ENCODE data around the gene SCN8A. TPM values are rescaled to one million over a fixed set of nuclear protein-coding genes. Genes with fewer than 3 reads are reported as not detected.
A peak's percentile ranks its signal among the peaks of the same experiment; 100 is the strongest.
"Not testable (repeated sequence)": the region's sequence is repeated elsewhere in the genome, so short reads cannot be mapped to it uniquely, and the experiment has no call there.

Gene SCN8A
- 15.2 TPM for total RNA-seq

GRCh38 chr12:51591016-51591901, at the start of gene SCN8A:
SCN8A (plus strand) TSS chr12:51591233; CDS start chr12:51662818, 71,585 bp downstream.
- peak; percentile 12 for DNase-seq (ENCODE audit: low spot score)

DNA sequence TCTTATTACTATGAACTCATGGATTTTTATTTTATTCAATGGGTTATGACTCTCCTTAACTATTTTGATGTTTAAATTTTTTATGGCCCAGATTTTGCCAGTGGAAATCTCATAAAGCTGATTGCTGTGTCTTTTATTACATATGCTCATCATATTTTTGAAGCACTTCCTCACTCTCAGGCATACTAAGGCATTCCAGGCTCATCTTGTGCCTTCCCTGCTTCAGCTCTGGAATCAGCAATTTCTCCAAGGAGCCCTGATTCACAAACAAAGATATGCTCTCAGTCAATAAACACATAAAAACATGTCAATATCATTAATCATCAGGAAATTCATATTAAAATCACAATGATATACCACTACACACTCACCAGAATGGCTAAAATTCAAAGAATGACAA, 44.9 kb upstream of the SCN8A start:
- no peak for DNase-seq (ENCODE audit: low spot score)

DNA sequence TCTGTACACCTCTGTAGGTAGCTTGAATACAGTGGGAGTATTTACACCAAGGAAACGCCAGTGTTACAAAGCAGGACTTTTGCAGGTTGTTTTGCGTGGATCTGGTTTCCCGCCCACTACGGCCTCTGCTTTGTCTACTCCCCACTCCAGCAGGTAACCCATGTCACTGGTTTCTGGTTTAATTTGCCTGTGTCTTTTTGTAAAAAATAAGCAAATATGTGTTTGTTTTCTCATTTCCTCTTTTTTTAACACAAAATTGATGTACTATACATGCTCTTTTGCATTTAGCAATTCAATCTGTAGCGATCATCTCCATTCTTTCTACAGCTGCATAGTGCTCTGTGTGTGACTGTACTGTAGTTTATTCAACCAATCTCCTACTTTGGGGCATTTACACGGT, 43.4 kb upstream of the SCN8A start:
- no peak for DNase-seq (ENCODE audit: low spot score)

DNA sequence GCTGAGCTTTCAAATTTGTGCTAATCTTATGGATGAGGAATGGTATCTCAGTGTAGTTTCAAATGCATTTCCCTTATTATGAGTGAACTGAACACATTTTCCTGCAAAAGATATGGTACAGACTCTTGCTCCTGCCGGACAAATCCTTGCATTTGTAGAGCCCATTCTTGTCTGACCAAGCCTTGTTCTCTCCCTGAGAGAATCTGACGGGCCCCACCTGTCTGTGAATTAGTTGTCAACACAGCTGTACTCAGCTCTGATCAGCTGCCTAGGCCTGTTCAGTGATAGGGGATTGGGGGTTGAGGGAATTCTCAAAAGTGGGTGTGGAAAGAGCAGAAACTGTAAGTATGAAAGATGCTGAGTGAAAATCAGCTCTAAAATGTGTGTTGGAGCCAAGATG, 42.8 kb upstream of the SCN8A start:
- DNase-seq (ENCODE audit: low spot score): no peak

GRCh38 chr12:51549637-51550036, 41.4 kb upstream of the SCN8A start:
- no peak for DNase-seq (ENCODE audit: low spot score)

GRCh38 chr12:51568271-51569032, 22.6 kb upstream of the SCN8A start:
- not testable (repeated sequence) for DNase-seq (ENCODE audit: low spot score)

GRCh38 chr12:51579321-51579850, 11.6 kb upstream of the SCN8A start:
- no peak for DNase-seq (ENCODE audit: low spot score)

DNA sequence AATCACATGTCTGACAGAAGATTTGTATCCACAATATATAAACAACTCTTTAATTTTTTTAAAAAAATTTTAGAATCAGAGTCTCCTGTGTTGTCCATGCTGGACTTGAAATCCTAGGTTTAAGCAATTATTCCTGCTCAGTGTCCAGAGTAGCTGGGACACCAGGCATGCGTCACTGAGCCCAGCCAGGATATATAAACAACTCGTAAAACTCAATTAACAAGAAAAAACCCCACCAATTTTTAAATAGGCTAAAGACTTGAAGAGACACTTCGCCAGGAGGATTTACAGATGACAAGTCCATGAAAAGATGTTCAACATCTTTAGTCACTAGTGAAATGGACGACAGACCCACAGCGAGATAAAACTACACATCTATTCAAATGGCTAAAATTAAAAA, 2.0 kb upstream of the SCN8A start:
- DNase-seq (ENCODE audit: low spot score): no peak

DNA sequence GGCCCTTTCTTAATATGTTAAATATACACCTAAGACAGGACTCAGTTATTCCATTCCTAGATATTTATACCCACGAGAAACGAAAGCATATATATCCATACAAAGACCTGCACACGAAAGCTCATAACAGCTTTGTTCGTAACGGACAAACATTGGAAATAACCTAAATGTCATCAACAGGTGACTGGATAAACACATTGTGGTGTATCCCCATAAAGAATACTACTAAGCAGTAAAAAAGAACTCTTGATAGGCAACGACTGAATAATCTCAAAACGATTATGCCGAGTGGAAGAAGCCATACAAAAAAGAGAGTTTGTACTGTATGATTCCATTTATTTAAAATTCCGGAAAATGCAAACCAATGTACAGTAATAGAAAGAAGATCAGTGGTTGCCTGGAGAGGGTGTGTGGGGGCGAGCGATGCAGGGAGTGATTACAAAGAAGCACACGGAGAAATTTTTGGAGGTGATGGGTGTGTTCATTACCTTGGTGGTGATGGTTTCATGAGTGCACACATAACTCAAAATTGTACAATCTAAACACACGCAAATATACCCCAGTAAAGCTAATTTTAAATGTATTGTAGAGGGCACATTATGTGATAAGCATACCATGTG, 1.4 kb upstream of the SCN8A start:
- no peak for DNase-seq (ENCODE audit: low spot score)

- DNase-seq (ENCODE audit: low spot score): peak; percentile 67
These were observed 552 bp upstream of the SCN8A start for GRCh38 chr12:51590347-51591015.

DNA sequence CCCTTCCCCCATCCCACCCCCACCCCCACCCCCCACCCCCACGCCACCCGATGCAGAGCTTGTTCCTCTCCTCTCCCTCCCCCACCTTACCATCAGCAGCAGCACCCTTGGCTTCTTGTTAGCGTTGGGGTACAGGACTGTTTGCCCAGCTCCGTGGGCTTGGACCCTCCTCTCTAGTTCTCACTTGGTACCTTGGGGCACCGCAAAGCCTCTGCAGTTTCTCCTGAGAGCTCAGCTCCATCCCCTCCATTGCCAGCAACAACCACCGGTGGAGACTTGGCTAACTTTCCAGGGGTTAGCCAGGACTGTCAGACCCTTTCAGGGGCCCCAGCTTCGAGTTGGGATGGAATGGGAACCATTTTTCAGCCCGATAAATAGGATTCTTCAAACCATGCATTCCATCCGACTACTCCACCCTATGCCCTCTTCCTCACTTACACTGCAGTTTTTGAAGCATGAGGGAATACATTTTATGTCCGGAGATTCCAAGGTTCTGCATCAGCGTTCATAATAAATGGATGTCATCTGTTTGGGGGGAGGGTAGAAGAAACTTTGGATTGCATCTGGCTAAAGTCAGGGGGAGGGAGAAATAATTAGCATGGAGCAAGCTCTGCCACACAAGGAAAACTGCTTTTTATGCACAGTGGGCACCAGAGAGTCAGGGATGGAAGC, 1.1 kb downstream of the SCN8A start:
- DNase-seq (ENCODE audit: low spot score): no peak

- DNase-seq (ENCODE audit: low spot score): no peak
These were observed 2.0 kb downstream of the SCN8A start for GRCh38 chr12:51593021-51593420.

- peak; percentile 57 for DNase-seq (ENCODE audit: low spot score)
These were observed 2.5 kb downstream of the SCN8A start for GRCh38 chr12:51593539-51593938.

DNA sequence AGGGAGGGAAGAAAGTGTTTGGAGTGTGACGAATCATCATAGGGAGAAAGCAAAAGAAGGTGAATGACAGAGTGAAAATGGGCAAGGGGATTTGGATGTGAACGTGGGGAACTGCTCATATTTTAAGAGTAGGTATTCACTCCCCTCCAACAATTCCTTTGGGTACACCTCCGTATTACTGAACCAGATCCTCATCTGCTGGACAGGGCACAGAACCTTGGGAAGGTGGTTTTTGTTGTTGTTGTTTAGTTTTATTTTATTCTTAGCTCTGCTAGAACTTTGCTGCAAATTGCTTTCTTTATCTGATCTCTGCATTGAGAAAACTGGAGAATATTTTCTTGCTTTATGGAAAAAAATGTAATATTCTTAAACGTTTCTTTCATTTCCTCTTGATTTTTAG, 7.1 kb downstream of the SCN8A start:
- DNase-seq (ENCODE audit: low spot score): no peak

GRCh38 chr12:51600721-51601120, 9.7 kb downstream of the SCN8A start:
- no peak for DNase-seq (ENCODE audit: low spot score)

- no peak for DNase-seq (ENCODE audit: low spot score)
These were observed 10.2 kb downstream of the SCN8A start for GRCh38 chr12:51601241-51601640.

DNA sequence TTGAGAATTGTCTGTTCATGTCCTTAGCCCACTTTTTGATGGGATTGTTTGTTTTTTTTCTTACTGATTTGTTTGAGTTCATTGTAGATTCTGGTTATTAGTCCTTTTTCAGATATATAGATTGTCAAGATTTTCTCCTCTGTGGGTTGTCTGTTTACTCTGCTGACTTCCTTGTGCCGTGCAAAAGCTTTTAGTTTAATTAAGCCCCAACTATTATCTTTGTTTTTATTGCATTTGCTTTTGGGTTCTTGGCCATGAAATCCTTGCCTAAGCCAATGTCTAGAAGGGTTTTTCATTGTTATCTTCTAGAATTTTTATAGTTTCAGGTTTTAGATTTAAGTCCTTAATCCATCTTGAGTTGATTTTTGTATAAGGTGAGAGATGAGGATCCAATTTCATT, 14.9 kb downstream of the SCN8A start:
- not testable (repeated sequence) for DNase-seq (ENCODE audit: low spot score)

GRCh38 chr12:51607197-51607596, 16.2 kb downstream of the SCN8A start:
- DNase-seq (ENCODE audit: low spot score): not testable (repeated sequence)

DNA sequence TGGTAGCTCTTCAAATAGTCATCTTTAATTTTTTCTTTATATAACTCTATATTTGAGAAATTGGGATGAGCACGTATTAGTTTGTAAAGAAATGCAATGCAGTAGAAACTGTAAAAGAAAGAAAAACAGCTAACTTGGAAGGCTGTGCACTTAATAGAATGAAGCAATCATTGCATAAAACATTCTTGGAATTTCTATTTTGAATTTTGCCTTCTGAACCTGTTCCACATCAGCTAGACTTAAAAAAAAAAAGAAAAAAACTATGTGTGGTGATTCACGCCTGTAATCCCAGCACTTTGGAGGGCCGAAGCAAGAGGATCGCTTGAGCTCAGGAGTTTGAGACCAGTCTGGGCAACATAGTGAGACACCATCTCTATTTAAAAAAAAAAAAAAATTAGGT, 29.4 kb downstream of the SCN8A start:
- DNase-seq (ENCODE audit: low spot score): no peak

DNA sequence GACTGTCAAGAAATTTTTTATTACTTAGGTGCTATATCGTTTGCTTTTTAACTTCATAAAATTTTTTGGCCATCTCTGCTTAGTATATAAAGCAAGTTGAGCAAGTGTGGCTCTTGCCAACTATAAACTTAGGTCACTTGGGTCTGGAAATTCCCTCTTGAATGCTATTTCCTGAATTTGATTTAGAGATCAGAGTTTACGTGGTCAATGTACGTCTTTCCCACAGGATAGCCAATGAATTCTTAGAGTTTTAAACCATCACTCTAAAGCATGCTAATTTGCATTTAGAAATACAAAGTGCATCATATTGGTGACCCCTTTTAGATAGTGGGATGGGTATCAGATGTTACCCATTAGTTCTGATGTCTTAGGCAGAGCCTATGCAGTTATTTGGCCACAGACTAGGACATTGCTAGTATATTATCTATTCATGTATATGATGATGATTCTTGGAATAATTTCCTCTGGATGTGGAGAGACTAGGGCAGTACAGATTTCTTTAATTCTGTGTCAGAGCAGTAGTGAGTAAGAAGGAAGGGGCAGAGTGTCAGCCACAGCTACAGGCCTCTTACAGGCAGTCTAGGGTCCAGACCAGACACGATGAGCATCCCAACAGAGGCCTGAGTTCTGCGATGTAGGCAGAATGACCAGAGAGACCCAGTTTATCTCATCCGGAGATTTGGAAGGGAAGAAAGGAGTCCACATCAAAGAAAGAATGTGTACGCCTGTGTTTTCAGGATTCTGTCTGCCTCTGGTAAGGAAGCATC, 30.3 kb downstream of the SCN8A start:
- DNase-seq (ENCODE audit: low spot score): no peak

Measured in mucosa of gallbladder (tissue), 1 donor.